WTC11 (cell line): Measurements from ENCODE around the gene KRT7. TPM values are rescaled to one million over a fixed set of nuclear protein-coding genes. Genes with fewer than 3 reads are reported as not detected.

Experiments used
- ATAC-seq: fragments of 200-7000 bp; cut with Tn5 transposase; 2 replicates; pipeline ENCODE4 v1.10.0; 2021; ENCODE audit warnings: mild to moderate bottlenecking, moderate library complexity
- CTCF ChIA-PET: fragments of 300-600 bp; sonication (Branson Sonifier 250); formaldehyde crosslinking; loops from one replicate; lab custom pipeline; 2021; ENCODE audit warnings: antibody characterized with exemption; lab: Charles Lee
- POLR2A ChIA-PET: fragments of 350-600 bp; sonication (Branson Sonifier 250); formaldehyde crosslinking; loops from one replicate; lab custom pipeline; 2021; ENCODE audit warnings: antibody characterized with exemption; lab: Charles Lee
- DNase-seq: peaks from one replicate; pipeline ENCODE4 v3.0.0; 2021; ENCODE audit warnings: low spot score
- H3K27ac Mint-ChIP-seq: 2 replicates; pipeline ENCODE4 v1.8.0; 2021; ENCODE audit warnings: mixed read lengths
- H3K27me3 Mint-ChIP-seq: 2 replicates; pipeline ENCODE4 v1.8.0; 2021; ENCODE audit warnings: low read depth, mild to moderate bottlenecking, moderate library complexity, mixed read lengths
- H3K36me3 Mint-ChIP-seq: 2 replicates; pipeline ENCODE4 v1.8.0; 2021; ENCODE audit warnings: mixed read lengths
- H3K4me1 Mint-ChIP-seq: 2 replicates; pipeline ENCODE4 v1.8.0; 2022; ENCODE audit warnings: mixed read lengths
- H3K4me3 Mint-ChIP-seq: 2 replicates; pipeline ENCODE4 v1.8.0; 2021; ENCODE audit warnings: mild to moderate bottlenecking, moderate library complexity, mixed read lengths
- H3K9me3 Mint-ChIP-seq: 2 replicates; pipeline ENCODE4 v1.8.0; 2021; ENCODE audit warnings: mixed read lengths
- ATF1 ChIP-seq: sonication (generic); formaldehyde crosslinking; IDR thresholded peaks from 2 replicates; pipeline ENCODE4 v1.8.1; 2023; ENCODE audit warnings: mild to moderate bottlenecking, moderate library complexity, missing genetic modification reagents
- SOX15 ChIP-seq: fragments of 250-450 bp; sonication (Bioruptor Pico); IDR thresholded peaks from 2 replicates; pipeline ENCODE4 v1.9.0; 2021; ENCODE audit warnings: mild to moderate bottlenecking
- SP1 ChIP-seq: sonication (generic); formaldehyde crosslinking; conservative IDR thresholded peaks from 2 replicates; pipeline ENCODE4 v1.8.1; 2022; ENCODE audit warnings: missing genetic modification reagents
- ZBTB21 ChIP-seq: sonication (generic); formaldehyde crosslinking; IDR thresholded peaks from 2 replicates; pipeline ENCODE4 v1.8.1; 2023; ENCODE audit warnings: mild to moderate bottlenecking, missing genetic modification reagents, borderline replicate concordance
- ZNF138 ChIP-seq: sonication (generic); formaldehyde crosslinking; conservative IDR thresholded peaks from 2 replicates; pipeline ENCODE4 v1.8.1; 2022; ENCODE audit warnings: mild to moderate bottlenecking, moderate library complexity, missing genetic modification reagents
- ZNF317 ChIP-seq: sonication (generic); formaldehyde crosslinking; IDR thresholded peaks from 2 replicates; pipeline ENCODE4 v1.8.1; 2023; ENCODE audit warnings: low read depth, mild to moderate bottlenecking, moderate library complexity, missing genetic modification reagents, borderline replicate concordance
- total RNA-seq: library from RNA; stranded (reverse); gene quantifications from 3 replicates; pipeline ENCODE4 v1.2.3, GENCODE V29; 2021
- TF ChIP-seq, protein P1 (sequence below): fragments of 250-450 bp; sonication (Bioruptor Pico); IDR thresholded peaks from 2 replicates; pipeline ENCODE4 v1.9.0; 2021; ENCODE audit warnings: mild to moderate bottlenecking, borderline replicate concordance
- TF ChIP-seq, protein P2 (sequence below): sonication (generic); formaldehyde crosslinking; IDR thresholded peaks from 2 replicates; pipeline ENCODE4 v1.8.1; 2022; ENCODE audit warnings: missing genetic modification reagents, borderline replicate concordance
- TF ChIP-seq, protein P3 (sequence below): fragments of 200-600 bp; IDR thresholded peaks from 2 replicates; pipeline ENCODE4 v1.8.0; 2022; ENCODE audit warnings: antibody characterized with exemption
- TF ChIP-seq, protein P4 (sequence below): sonication (generic); formaldehyde crosslinking; IDR thresholded peaks from 2 replicates; pipeline ENCODE4 v1.8.1; 2023; ENCODE audit warnings: mild to moderate bottlenecking, moderate library complexity, missing genetic modification reagents
- TF ChIP-seq, protein P5 (sequence below): sonication (generic); formaldehyde crosslinking; IDR thresholded peaks from 2 replicates; pipeline ENCODE4 v1.8.1; 2022; ENCODE audit warnings: mild to moderate bottlenecking, moderate library complexity, missing genetic modification reagents
- TF ChIP-seq, protein P6 (sequence below): fragments of 250-450 bp; sonication (Bioruptor Pico); IDR thresholded peaks from 2 replicates; pipeline ENCODE4 v1.9.0; 2021; ENCODE audit warnings: mild to moderate bottlenecking
- TF ChIP-seq, protein P7 (sequence below): sonication (generic); formaldehyde crosslinking; IDR thresholded peaks from 2 replicates; pipeline ENCODE4 v1.8.0; 2023; ENCODE audit warnings: missing genetic modification reagents

KRT7 gene
- total RNA-seq, 1 experiment from 2014 or later: 10.6 TPM

DNA sequence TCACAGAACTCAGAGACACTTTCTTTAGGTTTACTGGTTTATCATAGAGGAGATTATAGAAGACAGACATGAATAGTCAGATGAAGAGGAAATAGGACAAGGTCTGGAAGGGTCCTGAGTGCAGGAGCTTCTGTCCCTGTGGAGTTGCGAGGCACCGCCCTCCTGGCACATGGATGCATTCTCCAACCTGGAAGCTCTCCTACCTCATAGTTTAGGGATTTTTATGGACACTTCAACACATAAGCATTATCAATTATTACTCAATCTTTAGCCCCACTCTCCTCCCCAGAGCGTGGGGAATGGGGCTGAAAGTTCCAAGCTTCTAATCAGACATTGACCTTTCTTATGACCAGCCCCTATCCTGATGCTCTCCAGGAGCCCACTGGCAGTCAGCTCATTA, 12.6 kb upstream of the KRT7 start:
- CTCF ChIA-PET: interaction anchor here (1.1 to 3.6 kb wide), 15 partner anchors 9 to 108 kb away, joined by 3 to 67 read pairs (median 14); partner anchors contain the start of gene KRT7
- Mint-ChIP-seq H3K27ac (no peak overlapping the region), H3K4me1 (peaks cover 5% of the 10 kb centered on the region; the same call in 1 of the 2 replicates), H3K27me3 (peaks cover 6% of the 10 kb centered on the region), H3K9me3 (no peaks in the 10 kb centered on the region), H3K36me3 (no peaks in the 10 kb centered on the region), H3K4me3 (no peak overlapping the region)
- ATAC-seq: no peak
- POLR2A ChIA-PET: no interaction called here
- no peak for TF ChIP-seq ZNF138 (CRISPR knock-in tag)
- TF ChIP-seq, protein P1, sequence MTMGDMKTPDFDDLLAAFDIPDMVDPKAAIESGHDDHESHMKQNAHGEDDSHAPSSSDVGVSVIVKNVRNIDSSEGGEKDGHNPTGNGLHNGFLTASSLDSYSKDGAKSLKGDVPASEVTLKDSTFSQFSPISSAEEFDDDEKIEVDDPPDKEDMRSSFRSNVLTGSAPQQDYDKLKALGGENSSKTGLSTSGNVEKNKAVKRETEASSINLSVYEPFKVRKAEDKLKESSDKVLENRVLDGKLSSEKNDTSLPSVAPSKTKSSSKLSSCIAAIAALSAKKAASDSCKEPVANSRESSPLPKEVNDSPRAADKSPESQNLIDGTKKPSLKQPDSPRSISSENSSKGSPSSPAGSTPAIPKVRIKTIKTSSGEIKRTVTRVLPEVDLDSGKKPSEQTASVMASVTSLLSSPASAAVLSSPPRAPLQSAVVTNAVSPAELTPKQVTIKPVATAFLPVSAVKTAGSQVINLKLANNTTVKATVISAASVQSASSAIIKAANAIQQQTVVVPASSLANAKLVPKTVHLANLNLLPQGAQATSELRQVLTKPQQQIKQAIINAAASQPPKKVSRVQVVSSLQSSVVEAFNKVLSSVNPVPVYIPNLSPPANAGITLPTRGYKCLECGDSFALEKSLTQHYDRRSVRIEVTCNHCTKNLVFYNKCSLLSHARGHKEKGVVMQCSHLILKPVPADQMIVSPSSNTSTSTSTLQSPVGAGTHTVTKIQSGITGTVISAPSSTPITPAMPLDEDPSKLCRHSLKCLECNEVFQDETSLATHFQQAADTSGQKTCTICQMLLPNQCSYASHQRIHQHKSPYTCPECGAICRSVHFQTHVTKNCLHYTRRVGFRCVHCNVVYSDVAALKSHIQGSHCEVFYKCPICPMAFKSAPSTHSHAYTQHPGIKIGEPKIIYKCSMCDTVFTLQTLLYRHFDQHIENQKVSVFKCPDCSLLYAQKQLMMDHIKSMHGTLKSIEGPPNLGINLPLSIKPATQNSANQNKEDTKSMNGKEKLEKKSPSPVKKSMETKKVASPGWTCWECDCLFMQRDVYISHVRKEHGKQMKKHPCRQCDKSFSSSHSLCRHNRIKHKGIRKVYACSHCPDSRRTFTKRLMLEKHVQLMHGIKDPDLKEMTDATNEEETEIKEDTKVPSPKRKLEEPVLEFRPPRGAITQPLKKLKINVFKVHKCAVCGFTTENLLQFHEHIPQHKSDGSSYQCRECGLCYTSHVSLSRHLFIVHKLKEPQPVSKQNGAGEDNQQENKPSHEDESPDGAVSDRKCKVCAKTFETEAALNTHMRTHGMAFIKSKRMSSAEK (CRISPR knock-in tag): no peak
- TF ChIP-seq, protein P2, sequence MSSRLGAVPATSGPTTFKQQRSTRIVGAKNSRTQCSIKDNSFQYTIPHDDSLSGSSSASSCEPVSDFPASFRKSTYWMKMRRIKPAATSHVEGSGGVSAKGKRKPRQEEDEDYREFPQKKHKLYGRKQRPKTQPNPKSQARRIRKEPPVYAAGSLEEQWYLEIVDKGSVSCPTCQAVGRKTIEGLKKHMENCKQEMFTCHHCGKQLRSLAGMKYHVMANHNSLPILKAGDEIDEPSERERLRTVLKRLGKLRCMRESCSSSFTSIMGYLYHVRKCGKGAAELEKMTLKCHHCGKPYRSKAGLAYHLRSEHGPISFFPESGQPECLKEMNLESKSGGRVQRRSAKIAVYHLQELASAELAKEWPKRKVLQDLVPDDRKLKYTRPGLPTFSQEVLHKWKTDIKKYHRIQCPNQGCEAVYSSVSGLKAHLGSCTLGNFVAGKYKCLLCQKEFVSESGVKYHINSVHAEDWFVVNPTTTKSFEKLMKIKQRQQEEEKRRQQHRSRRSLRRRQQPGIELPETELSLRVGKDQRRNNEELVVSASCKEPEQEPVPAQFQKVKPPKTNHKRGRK (CRISPR knock-in tag): no peak
- no peak for TF ChIP-seq ZBTB21 (CRISPR knock-in tag)
- TF ChIP-seq, protein P3, sequence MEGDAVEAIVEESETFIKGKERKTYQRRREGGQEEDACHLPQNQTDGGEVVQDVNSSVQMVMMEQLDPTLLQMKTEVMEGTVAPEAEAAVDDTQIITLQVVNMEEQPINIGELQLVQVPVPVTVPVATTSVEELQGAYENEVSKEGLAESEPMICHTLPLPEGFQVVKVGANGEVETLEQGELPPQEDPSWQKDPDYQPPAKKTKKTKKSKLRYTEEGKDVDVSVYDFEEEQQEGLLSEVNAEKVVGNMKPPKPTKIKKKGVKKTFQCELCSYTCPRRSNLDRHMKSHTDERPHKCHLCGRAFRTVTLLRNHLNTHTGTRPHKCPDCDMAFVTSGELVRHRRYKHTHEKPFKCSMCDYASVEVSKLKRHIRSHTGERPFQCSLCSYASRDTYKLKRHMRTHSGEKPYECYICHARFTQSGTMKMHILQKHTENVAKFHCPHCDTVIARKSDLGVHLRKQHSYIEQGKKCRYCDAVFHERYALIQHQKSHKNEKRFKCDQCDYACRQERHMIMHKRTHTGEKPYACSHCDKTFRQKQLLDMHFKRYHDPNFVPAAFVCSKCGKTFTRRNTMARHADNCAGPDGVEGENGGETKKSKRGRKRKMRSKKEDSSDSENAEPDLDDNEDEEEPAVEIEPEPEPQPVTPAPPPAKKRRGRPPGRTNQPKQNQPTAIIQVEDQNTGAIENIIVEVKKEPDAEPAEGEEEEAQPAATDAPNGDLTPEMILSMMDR: no peak
- TF ChIP-seq, protein P4, sequence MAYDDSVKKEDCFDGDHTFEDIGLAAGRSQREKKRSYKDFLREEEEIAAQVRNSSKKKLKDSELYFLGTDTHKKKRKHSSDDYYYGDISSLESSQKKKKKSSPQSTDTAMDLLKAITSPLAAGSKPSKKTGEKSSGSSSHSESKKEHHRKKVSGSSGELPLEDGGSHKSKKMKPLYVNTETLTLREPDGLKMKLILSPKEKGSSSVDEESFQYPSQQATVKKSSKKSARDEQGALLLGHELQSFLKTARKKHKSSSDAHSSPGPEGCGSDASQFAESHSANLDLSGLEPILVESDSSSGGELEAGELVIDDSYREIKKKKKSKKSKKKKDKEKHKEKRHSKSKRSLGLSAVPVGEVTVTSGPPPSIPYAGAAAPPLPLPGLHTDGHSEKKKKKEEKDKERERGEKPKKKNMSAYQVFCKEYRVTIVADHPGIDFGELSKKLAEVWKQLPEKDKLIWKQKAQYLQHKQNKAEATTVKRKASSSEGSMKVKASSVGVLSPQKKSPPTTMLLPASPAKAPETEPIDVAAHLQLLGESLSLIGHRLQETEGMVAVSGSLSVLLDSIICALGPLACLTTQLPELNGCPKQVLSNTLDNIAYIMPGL (CRISPR knock-in tag): no peak
- no peak for TF ChIP-seq SOX15
- DNase-seq: no peak

DNA sequence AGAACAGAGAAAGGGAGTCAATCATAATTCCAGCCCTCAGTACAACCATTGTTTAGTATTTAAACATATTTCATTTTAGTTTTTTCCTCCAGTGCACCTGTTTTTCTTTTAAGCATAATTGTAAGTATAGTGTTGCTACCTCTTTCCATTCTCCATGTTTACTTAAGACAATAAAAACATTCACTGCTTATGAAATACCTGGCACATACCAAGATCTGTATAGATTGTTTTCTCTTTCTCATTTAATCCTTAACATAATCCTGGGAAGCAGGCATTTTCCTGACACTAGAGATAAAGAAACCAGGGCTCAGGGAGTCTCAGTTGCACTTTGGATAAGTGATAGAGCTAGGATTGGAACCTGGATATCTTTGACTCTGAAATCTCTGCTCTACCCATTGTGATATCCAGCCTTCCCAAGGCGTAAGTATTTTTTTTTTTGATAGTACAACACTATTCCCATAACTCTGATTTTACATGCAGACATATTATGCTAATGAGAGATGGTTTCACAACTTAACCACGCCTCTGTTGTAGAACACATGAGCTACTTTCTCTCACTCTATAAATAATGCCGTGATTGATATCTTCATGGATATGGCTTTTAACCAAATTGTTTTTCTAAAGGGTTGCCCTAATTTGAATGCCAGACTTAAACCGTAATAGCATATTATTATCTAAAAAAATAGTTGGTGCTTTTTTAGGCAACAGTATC, 11.8 kb upstream of the KRT7 start:
- Mint-ChIP-seq H3K9me3 (no peaks in the 10 kb centered on the region), H3K4me1 (peaks cover 5% of the 10 kb centered on the region; the same call in 1 of the 2 replicates), H3K36me3 (no peaks in the 10 kb centered on the region), H3K27ac (no peak overlapping the region), H3K4me3 (no peak overlapping the region), H3K27me3 (peaks cover 6% of the 10 kb centered on the region)
- DNase-seq (no peak), ATAC-seq (no peak)
- POLR2A ChIA-PET: no interaction called here
- CTCF ChIA-PET: interaction anchor here (0.6 to 3.6 kb wide), 73 partner anchors 8 to 659 kb away, joined by 3 to 67 read pairs (median 5); partner anchors contain the start of genes KRT7, KRT80, KRT86 and SMIM41
- TF ChIP-seq, protein P5, sequence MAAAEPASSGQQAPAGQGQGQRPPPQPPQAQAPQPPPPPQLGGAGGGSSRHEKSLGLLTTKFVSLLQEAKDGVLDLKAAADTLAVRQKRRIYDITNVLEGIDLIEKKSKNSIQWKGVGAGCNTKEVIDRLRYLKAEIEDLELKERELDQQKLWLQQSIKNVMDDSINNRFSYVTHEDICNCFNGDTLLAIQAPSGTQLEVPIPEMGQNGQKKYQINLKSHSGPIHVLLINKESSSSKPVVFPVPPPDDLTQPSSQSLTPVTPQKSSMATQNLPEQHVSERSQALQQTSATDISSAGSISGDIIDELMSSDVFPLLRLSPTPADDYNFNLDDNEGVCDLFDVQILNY: no peak
- TF ChIP-seq, protein P6, sequence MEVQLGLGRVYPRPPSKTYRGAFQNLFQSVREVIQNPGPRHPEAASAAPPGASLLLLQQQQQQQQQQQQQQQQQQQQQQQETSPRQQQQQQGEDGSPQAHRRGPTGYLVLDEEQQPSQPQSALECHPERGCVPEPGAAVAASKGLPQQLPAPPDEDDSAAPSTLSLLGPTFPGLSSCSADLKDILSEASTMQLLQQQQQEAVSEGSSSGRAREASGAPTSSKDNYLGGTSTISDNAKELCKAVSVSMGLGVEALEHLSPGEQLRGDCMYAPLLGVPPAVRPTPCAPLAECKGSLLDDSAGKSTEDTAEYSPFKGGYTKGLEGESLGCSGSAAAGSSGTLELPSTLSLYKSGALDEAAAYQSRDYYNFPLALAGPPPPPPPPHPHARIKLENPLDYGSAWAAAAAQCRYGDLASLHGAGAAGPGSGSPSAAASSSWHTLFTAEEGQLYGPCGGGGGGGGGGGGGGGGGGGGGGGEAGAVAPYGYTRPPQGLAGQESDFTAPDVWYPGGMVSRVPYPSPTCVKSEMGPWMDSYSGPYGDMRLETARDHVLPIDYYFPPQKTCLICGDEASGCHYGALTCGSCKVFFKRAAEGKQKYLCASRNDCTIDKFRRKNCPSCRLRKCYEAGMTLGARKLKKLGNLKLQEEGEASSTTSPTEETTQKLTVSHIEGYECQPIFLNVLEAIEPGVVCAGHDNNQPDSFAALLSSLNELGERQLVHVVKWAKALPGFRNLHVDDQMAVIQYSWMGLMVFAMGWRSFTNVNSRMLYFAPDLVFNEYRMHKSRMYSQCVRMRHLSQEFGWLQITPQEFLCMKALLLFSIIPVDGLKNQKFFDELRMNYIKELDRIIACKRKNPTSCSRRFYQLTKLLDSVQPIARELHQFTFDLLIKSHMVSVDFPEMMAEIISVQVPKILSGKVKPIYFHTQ (CRISPR knock-in tag): no peak
- TF ChIP-seq, protein P7, sequence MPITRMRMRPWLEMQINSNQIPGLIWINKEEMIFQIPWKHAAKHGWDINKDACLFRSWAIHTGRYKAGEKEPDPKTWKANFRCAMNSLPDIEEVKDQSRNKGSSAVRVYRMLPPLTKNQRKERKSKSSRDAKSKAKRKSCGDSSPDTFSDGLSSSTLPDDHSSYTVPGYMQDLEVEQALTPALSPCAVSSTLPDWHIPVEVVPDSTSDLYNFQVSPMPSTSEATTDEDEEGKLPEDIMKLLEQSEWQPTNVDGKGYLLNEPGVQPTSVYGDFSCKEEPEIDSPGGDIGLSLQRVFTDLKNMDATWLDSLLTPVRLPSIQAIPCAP (CRISPR knock-in tag): no peak
- no peak for TF ChIP-seq ATF1
- no peak for TF ChIP-seq ZNF317 (CRISPR knock-in tag)
- no peak for TF ChIP-seq SP1 (CRISPR knock-in tag)
- TF ChIP-seq, protein P1 (CRISPR knock-in tag): no peak
